22Rv1 (cell line): ENCODE measurements around the gene ALDH4A1.

ENCODE experiments used
- H3K27ac ChIP-seq: fragments of 450-650 bp; 2 replicates; pipeline ENCODE4 v1.5.1; 2017
- ZFX ChIP-seq: fragments of 450-650 bp; IDR thresholded peaks from 2 replicates; pipeline ENCODE4 v1.6.1; 2017; ENCODE audit warnings: antibody characterized with exemption, borderline replicate concordance
- TF ChIP-seq, protein P1 (sequence below): fragments of 450-650 bp; IDR thresholded peaks from 2 replicates; pipeline ENCODE4 v1.5.1; 2017; ENCODE audit warnings: mild to moderate bottlenecking

The ALDH4A1 gene

GRCh38 chr1:18943162-18943561 is 40.8 kb upstream of the ALDH4A1 start:
- TF ChIP-seq, protein P1, sequence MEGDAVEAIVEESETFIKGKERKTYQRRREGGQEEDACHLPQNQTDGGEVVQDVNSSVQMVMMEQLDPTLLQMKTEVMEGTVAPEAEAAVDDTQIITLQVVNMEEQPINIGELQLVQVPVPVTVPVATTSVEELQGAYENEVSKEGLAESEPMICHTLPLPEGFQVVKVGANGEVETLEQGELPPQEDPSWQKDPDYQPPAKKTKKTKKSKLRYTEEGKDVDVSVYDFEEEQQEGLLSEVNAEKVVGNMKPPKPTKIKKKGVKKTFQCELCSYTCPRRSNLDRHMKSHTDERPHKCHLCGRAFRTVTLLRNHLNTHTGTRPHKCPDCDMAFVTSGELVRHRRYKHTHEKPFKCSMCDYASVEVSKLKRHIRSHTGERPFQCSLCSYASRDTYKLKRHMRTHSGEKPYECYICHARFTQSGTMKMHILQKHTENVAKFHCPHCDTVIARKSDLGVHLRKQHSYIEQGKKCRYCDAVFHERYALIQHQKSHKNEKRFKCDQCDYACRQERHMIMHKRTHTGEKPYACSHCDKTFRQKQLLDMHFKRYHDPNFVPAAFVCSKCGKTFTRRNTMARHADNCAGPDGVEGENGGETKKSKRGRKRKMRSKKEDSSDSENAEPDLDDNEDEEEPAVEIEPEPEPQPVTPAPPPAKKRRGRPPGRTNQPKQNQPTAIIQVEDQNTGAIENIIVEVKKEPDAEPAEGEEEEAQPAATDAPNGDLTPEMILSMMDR = no peak
- no peak for TF ChIP-seq ZFX
- no peak overlapping the region for H3K27ac ChIP-seq

DNA sequence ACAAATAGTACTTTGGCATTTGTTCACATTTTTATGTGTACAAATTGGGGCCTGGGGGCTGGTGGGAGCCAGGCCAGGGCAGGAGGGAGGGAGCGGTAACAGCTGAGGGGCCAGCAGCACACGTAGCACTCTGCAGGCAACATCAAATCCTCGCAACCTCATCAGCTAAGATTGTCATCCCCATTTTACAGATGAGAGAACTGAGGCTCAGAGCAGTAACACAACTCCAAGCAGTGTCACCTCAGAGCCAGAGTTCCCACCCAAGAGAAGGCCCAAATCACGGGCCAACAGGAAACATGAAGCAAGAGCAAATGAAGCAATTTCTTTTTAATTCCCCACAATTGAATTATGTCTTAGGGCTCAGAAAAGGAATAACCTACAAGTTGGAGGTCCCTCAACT is 40.0 kb upstream of the ALDH4A1 start:
- TF ChIP-seq, protein P1 = no peak
- TF ChIP-seq ZFX = no peak
- H3K27ac ChIP-seq = no peak overlapping the region

DNA sequence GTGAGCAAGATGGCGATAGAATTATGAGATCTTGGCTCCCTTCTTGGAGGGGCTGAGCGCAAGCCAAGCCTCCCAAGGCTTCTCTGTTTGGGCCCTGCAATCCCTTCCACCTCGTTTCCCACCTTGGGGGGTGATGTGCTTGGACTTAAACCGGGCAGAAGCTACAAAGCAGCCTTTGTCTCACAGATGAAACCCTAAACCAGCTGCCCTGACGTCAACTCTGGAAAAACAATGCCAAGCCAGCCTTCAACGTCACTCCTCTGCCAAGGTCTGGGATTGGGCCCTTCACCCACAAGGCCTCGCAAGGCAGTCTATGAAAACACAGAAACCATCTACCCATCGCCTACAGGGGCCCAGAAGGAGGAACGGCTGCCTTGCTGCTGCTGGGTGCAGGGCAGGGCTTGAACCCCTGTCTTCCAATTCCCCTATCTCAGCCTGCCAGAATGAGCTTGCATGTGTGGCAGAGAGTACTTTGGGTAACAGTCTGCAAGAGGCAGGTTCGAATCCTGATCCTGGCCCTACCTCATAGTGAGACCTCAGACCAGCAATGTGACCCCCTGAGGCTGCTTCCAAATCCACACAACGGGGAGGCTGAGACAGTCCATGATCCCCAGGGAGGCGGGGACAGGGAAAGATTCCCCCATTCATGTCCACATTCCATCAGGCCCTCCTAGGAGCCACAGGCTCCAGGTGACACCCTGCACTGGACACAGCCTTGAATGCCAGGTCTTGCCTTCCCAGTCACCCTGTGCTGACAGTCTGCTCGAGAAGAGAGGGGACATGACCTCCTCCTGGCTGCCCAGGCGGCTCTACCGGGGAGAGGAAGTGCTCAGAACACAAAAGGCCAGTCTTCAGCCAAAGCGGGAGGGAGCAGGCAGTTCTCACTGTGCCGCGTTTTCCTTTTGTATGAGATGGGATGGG is 39.1 kb upstream of the ALDH4A1 start:
- H3K27ac ChIP-seq = 0 out of 2 replicates have a peak overlapping the region, but pooled peaks have one; percentile 13
- TF ChIP-seq, protein P1 = no peak
- no peak for TF ChIP-seq ZFX

DNA sequence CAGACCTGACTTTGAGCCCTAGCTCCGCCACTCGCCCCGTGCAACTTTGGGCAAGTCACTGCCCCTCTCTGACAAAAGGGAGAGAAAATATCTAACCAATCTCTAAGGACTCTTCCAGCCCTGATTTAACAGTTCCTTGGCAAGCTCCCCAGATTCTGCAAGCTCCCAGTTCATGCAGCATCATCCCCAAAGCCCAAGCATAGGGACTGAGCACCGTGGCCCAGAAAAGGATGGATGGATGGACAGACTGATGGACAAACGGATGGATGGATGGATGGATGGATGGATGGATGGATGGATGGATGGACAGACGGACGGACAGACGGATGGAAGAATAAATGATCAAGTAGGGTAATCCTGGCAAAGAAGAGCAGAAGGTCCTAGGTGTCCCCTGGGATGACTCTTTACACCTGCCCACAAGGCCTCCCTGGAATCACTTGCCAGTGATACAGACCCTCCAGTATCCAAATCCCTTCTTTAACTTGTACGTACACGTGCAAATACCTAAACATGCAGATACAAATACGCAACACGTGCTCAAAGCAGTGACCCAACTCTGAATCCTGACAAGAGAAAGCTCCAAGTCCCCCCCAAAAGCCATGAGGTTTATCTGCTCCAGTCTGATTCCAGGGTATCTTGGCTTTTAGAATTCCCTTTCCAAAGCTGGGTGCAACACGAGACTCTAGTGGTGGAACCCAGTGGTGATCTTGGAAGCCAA is 38.1 kb upstream of the ALDH4A1 start:
- TF ChIP-seq ZFX = no peak
- TF ChIP-seq, protein P1 = no peak
- no peak overlapping the region for H3K27ac ChIP-seq

- no peak overlapping the region for H3K27ac ChIP-seq
- TF ChIP-seq ZFX = no peak
- TF ChIP-seq, protein P1 = no peak
Observed at GRCh38 chr1:18939398-18940302, 37.3 kb upstream of the ALDH4A1 start.

GRCh38 chr1:18938707-18939070 is 36.3 kb upstream of the ALDH4A1 start:
- no peak overlapping the region for H3K27ac ChIP-seq

More at GRCh38 chr1:18938707-18939070, 36.3 kb upstream of the ALDH4A1 start:
- no peak for TF ChIP-seq ZFX
- TF ChIP-seq, protein P1 = no peak
